ENCODE results near the gene NRAP. TPM values are rescaled to one million over a fixed set of nuclear protein-coding genes. Genes with fewer than 3 reads are reported as not detected.

Gene NRAP
- total and polyA plus RNA-seq, 2 of the 4 experiments (the other 2 are of a cell fraction): not detected

GRCh38 chr10:113643183-113643582 lies 20.7 kb downstream of the NRAP start:
- Histone ChIP-seq H2BK120ac (ENCODE audit: low read depth, low read length) (no peak overlapping the region), H3K23ac (ENCODE audit: low read depth, low read length) (no peak overlapping the region), H3K4me2 (ENCODE audit: low read depth, low read length) (no peak overlapping the region), H4K91ac (ENCODE audit: insufficient read depth, low read depth, low read length) (no peak overlapping the region), H3K14ac (replicated peaks; ENCODE audit: low read depth, low read length) (no peak overlapping the region), H2BK5ac (ENCODE audit: low read depth, low read length, poor library complexity, severe bottlenecking) (no peak overlapping the region), H3K4me1 (ENCODE audit: control insufficient read depth, insufficient read depth, low read length) (0 out of 2 replicates have a peak, but pooled peaks cover 3% of the 10 kb centered on the region), H2BK15ac (ENCODE audit: low read depth, low read length) (no peak overlapping the region), H3K79me1 (ENCODE audit: low read depth in 1 of 2, low read length in 2 of 2) (no peaks in the 10 kb centered on the region), H3K9me1 (ENCODE audit: insufficient read depth, low read length) (no peaks in the 10 kb centered on the region), H3K27ac (ENCODE audit: insufficient read depth, low read length) (no peak overlapping the region), H3K9me3 (ENCODE audit: control insufficient read depth, insufficient read depth, low read length) (no peaks in the 10 kb centered on the region), H3K18ac (ENCODE audit: low read depth, low read length) (no peak overlapping the region), H3K4me3 (ENCODE audit: insufficient read depth, low read depth, low read length) (no peak overlapping the region), H2AK9ac (replicated peaks; ENCODE audit: low read depth, low read length, poor library complexity) (no peak overlapping the region), H3K36me3 (ENCODE audit: control insufficient read depth, insufficient read depth, low read length) (no peaks in the 10 kb centered on the region), H2BK20ac (ENCODE audit: low read depth, low read length) (no peak overlapping the region), H4K8ac (ENCODE audit: low read depth in 2 of 2, low read length in 2 of 2) (no peak overlapping the region), H4K5ac (ENCODE audit: low read depth, low read length) (no peak overlapping the region), H3K9ac (ENCODE audit: low read depth, low read length) (no peak overlapping the region), H3K56ac (ENCODE audit: extremely low read depth, insufficient read depth, low read length) (no peak overlapping the region), H2AFZ (replicated peaks; ENCODE audit: low read length, poor library complexity) (no peak overlapping the region), H3K4ac (ENCODE audit: low read depth, low read length) (no peak overlapping the region), H4K20me1 (ENCODE audit: insufficient read depth, low read length) (no peaks in the 10 kb centered on the region), H3K27me3 (ENCODE audit: control insufficient read depth, insufficient read depth, low read length) (peaks cover 35% of the 10 kb centered on the region), H2AK5ac (ENCODE audit: low read depth, low read length) (no peak overlapping the region)
- no peak for DNase-seq
- POLR2A ChIA-PET (ENCODE audit: unreplicated experiment): no interaction called here
- no TSS peak for BruUV-seq (replicated peaks)
- ATAC-seq (ENCODE audit: low read depth): no peak
- CTCF ChIA-PET: no interaction called here
- no CpG with 5 or more reads among the region's 4 CpGs for WGBS, 2 experiments (ENCODE audit: extremely low coverage in 2 of 2, insufficient read length in 1 of 2)
- no peak for TF ChIP-seq POLR2A (IDR thresholded peaks at IDR 0.05; ENCODE audit: low read depth, low read length)
- no peak for TF ChIP-seq USF2 (IDR thresholded peaks at IDR 0.05; ENCODE audit: low read depth, low read length)
- TF ChIP-seq NFE2L2 (IDR thresholded peaks at IDR 0.05; ENCODE audit: low read depth, low read length): no peak
- TF ChIP-seq RFX5 (IDR thresholded peaks at IDR 0.05; ENCODE audit: low read depth, low read length): no peak
- no peak for TF ChIP-seq MXI1 (IDR thresholded peaks at IDR 0.05; ENCODE audit: borderline replicate concordance, low read depth, low read length)
- no peak for TF ChIP-seq MAZ (IDR thresholded peaks at IDR 0.05; ENCODE audit: borderline replicate concordance, low read depth, low read length)
- TF ChIP-seq BHLHE40 (IDR thresholded peaks at IDR 0.05; ENCODE audit: low read depth, low read length): no peak
- TF ChIP-seq FOS (IDR thresholded peaks at IDR 0.05; ENCODE audit: low read depth, low read length): no peak
- dilution Hi-C loops (cut with HindIII; ENCODE audit: low sequenced_read_pairs, unreplicated experiment) (no loop called here), in situ Hi-C loops (cut with MboI; ENCODE audit: low sequenced_read_pairs) (no loop called here), intact Hi-C loops (cut with micrococcal nuclease) (no loop called here)
